GM18909 (cell line): Measurements from ENCODE around the gene NDRG4.

Experiments used
- ATAC-seq: cut with Tn5 transposase; IDR thresholded peaks from one replicate; pipeline ENCODE4 v1.9.1; 2021; ENCODE audit warnings: mild to moderate bottlenecking; ENCODE audit not compliant: unreplicated experiment, poor library complexity

Gene NDRG4, protein sequence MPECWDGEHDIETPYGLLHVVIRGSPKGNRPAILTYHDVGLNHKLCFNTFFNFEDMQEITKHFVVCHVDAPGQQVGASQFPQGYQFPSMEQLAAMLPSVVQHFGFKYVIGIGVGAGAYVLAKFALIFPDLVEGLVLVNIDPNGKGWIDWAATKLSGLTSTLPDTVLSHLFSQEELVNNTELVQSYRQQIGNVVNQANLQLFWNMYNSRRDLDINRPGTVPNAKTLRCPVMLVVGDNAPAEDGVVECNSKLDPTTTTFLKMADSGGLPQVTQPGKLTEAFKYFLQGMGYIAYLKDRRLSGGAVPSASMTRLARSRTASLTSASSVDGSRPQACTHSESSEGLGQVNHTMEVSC

DNA sequence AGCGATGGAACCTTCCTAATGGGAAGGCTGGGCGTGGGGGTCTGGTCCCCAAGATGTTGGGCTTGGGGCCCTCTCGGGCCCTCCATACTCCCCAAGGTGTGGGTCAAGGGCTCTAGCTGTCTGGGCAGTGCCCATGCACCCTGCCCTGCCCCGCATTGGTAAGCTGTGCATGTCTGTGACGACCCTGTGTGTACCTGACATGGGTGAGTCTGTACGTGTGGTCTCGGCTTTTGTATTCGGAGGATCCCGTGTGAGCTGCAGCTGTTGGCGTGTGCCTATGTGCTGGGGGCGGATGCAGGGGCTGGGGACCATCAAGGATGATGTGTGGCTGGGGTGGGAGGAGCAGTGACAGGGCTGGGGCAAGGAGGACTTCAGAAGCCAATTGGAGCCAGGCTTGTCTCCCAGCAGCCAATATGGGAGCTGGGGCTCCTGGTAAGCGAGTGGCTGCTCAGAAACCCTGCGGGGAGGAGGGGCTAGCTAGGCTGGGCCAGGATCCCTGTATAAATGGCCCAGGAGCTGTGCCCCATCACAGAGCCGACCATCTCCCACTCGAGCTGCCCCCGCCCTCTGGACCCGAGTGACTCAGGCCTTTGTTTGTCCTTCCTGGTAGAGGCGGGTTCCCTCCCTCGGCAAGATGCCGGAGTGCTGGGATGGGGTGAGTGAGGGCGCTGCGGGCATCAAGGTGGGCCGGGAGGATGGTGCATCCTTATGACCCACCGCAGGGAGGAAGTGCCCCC, at the start of gene NDRG4:
NDRG4 (plus strand) TSS at position 529 of the 737 bp plus-strand sequence; CDS start at position 635, 106 bp downstream.
- peak; percentile 57 for ATAC-seq

DNA sequence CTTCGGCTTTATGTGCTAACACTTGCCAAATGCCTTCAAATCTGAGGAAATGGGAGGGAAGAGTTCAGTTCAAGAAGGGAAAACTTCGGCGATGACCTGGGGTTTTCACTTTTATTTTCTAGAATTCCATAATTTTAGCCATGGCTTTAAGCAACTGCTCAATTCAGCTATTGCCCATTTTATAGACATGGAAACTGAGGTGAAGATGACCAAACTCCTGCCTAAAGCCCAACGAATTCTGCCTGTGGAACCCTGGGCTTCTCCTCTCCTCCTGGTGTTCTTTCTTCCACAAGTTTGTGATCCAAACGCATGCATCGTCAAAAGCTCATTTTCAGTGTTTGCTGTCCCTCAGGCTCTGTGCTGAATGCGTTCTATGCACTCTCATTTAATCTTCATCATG, 49.4 kb upstream of the NDRG4 start:
- ATAC-seq, result no peak

DNA sequence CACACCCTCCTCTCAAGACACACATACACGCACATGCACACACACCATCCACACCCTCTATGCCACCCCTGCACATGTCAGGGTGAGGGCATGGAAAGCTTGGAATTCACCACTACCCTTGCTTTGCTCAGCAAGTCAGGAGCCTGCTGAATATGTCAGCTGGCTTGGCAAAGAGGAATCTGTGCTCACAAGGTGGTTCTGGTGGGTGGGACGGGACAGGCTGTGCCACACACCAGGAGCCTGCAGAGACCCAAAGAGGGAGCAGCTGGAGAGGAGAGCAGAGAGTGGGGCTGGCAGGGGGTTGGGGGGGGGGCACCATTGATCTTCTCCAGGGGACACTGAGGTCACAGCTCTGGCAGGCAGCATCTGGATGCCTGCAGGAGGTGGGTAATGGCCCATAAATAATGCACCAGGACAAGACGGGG, 48.7 kb upstream of the NDRG4 start:
- no peak for ATAC-seq

DNA sequence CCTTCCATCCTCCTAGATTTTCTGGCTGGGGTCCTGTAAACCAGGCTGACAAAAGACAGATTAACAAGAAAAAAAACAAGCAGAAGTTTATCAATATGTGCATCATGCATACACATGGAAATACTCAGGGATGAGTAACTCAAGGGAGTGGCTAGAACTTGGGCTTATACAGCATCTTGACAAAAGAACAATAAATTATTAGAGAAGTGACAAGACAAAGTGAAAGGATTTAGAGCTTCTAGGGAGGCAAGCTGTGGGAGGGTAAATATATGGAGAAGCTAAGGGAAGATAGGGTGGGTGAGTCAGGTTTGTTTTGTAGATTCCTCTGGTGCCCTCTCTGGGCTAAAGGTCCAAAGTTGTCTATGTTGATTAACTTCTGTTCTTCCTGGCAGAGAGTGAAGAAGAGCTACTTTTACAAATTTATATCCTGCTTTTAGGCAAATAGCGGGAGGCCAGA, 48.0 kb upstream of the NDRG4 start:
- ATAC-seq, result no peak

DNA sequence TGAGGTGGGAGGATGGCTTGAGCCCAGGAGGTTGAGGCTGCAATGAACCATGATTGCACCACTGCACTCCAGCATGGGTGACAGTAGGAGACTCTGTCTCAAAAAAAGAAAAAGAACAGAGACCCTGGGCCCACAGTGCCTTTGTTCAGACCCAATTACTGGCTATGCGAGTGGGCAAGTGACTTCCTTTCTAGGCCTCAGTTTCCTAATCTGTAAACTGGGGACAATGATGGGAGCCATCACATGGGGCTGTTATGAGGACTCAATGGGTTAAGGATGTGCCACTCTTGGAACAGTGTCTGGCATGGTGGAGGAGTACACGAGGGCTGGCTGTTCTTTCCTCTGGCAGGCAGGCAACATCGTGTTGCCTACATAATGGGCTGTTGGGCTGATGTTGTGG, 47.3 kb upstream of the NDRG4 start:
- ATAC-seq, result no peak

DNA sequence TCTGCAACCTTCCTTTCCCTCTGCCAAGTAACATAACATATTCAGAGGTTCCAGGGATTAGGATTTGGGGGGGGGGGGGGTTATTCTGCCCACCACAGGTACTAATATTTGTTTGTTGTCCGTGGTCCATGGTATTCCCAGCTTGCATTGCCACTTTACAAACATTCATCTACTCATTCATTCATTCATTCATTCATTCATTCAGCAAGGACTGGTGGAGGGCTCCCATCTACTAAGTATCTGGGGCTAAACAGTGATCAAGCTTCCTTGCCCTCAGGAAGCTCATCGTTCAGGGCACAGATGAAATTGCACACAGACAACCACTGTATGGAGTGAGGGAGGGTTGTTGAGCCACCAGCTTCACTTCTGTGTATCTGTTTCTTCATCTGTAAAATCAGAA, 45.8 kb upstream of the NDRG4 start:
- ATAC-seq, result no peak

DNA sequence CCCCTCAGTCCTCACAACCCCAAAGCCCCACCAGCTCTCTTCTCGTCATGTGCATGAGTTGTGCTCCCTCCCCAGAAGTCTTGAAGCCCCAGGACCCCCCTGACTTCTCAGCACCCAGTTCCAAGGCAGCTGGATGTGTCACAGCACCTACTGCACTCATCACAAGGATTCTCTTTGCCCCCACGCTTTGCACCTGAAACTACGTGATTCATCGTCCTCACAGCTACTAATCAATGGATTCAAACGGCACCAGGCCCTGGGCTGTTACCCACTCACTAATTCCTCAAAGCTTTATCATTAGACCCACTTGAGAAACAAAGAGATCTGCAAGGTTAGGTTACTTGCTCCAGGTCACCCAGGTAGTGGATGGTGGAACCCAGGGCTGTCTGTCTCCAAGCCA, 45.1 kb upstream of the NDRG4 start:
- ATAC-seq, result no peak

DNA sequence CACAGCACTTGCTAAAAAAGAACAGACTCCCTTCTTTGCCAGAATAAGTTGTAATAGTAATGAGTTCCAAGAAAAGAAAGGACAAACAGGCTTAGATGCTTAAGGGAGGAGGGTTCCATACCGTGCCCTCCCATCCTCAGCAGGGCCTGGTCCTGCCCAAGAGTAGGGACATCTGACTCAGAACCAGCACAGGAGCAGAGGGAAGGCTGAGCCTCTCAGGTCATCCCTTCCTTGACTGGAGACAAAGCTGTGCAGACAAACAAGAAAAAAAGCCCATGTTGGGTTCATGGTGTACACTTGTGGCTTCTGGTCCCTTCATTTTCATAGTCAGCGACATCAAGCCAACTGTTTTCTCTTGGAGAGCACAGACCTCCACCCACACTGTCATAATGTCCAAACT, 44.2 kb upstream of the NDRG4 start:
- no peak for ATAC-seq

DNA sequence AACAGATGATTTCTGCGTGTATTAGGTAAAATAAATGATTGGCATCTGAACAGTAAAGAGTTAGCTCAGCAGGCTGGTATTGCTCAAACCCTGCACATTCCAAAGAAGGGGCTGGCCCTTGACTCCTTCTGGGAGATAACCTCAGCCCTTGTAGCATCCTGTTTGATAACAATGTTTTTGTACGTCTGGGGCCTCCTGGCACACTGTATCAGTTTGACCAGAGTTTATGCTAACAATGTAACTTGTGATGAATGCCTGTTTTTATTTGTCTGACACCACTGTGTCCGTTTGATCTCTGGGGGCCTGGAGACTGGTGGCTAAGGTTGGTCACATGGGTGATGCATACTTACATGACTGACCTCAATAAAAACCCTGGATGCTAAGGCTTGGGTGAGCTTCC, 43.8 kb upstream of the NDRG4 start:
- no peak for ATAC-seq

DNA sequence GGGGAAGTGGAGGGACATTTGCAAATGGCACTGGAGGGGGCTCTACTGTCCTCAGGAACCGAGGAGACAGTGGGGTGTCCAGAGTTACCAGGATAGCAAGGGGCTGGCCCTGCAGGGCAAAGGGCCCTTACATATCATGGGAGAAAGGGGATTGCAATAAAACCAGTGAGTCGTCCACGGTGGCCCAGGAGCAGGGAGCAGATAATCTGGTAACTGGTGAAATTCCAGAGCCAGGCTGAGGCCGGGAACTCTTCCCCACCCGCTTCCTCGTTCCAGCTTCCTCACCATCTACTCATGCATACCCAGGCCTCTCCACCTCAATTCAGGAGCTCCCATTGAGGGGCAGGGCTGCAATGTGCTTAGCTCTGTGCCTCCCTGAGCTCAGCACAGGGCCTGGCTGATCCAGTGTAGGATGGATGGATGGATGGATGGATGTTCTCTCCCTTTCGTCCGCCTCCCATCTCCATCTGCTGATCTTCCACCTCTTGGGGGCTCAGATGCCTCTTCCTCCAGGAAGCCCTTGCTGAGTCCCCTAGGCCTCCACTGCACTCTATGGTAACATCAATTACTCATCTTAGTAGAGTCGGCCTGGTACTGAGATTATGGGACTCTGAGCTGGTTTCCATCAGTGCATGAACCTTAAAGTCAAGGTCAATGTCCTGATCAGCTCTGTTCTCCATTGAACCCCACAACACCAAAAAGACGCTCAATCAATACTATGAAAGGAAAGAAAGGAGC, 41.2 kb upstream of the NDRG4 start:
- no peak for ATAC-seq

DNA sequence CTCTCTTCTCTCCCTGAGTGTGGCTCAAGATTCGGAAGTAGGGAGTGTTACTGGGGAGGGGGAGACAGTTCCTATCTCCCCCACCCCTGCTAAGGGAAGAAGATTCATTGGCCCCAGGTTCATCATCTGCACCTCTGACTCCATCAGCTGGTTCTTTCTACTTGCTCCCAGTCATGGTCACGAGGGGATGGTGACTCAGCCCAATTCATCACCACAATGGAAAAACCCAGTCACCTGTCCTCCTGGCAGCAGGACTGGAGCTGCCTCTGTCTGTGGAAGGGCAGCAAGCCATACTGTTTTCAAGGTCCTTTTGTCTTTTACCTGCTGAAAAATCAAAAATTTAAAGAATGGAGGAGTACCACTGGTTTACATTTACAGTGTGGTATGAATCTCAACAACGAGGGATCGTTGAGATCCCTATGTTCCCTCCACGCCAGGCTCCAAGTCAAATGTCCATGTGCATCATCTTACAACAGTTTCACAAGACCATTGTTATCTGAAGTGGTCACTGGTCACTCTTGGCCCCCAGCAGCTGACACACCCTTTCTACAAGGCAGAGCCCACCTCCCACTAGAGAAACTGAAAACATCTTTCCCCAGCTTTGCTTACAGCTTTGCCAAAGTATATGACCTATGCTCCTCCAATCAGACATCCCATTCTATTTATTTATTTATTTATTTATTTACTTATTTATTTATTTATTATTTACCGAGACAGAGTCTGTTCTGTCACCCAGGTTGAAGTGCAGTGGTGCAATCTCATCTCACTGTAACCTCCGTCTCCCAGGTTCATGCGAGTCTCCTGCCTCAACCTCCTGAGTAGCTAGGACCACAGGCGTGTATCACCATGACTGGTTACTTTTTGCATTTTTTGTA, 40.4 kb upstream of the NDRG4 start:
- ATAC-seq, result no peak

DNA sequence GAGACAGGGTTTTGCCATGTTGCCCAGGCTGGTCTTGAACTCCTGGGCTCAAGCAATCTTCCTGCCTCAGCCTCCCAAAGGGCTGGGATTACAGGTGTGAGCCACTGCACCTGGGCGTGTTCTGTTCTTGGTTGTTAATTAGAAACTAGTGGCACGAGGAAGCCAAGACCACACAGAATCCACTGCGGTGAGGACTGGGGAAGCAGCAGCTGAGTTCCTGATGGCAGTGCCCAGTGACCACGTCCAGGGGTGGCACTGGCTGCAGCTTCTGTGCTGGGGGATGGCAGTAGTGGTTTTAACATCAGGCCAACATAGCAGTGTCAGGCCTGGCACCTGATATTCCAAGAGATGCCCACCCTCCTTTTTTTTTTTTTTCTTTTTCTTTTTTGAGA, 39.7 kb upstream of the NDRG4 start:
- ATAC-seq, result no peak

DNA sequence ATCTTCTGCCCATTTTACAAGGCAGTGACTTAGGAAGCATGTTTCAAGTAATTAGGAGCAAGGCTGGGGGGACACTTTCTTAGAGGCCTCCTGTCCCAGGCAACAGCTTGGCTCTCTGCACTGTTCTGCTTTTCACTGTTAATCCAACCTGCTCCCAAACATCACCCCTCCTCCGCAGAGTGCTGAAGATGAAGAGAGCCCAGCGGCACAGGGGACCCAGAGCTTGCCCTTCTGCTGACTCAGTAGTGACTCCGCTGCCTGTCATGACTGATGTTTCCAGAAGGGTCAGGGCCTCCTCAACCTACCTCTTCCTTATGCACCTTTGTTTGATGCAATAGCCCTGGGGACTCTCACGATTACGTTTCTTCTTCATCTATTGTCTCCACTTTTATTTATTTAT, 38.9 kb upstream of the NDRG4 start:
- no peak for ATAC-seq

DNA sequence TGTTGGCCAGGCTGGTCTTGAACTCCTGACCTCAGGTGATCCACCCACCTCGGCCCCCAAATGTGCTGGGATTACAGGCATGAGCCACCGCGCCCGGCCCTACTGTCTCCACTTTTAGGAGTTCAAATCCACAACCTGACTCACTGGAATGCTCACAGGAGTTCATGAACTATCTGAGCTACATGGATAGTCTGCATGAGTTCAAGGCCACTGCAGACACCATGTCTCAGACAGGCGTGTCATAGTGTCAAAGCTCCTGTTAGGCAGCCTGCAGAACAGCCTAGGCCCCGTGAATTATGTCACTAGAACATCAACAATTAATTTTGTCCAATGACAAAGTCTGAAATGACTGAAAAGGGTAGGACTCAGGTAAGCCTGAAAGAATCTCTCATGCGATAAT, 38.3 kb upstream of the NDRG4 start:
- no peak for ATAC-seq

DNA sequence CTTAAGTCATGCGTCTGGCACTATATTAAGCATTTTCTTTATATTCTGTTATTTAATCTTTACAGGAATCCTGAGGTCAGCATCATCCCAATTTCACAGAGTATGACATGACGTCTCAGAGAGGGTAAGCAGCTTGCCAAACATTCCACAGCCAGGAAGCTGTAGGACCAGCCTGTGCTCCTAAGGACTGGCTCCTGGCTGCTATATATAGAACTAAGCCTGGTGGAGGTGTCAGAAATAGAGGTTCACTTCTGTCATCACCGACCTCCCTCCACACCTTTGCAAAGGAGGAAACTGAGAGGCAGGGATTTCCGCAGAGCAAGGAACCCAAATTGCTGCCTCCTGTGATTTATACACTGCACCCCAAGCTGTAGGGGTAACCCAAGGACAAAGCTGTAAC, 37.9 kb upstream of the NDRG4 start:
- ATAC-seq, result no peak

DNA sequence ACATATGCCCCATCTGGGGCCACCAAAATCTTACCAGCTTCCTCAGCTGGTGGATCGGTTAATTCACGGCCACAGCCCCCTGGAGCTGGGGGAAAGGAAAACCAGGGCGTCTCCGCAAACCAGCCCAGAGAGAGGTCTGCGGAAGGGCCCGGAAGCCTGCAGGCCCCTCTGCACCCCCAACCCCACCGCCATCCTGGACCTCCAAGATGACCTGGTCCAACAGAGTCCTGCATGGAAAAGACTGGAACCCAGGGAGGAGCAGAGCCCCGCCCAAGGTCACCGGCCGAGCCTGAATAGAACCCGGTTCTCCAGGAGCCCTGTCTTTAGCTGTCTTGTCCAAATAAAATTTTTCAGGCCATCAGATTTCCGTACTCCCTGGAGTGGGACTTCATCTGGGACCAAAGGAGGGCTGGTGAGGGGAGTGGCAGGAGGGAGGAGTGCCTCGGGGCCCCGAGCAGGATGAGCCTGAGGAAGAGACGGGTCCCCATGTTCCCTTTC, 37.4 kb upstream of the NDRG4 start:
- no peak for ATAC-seq

DNA sequence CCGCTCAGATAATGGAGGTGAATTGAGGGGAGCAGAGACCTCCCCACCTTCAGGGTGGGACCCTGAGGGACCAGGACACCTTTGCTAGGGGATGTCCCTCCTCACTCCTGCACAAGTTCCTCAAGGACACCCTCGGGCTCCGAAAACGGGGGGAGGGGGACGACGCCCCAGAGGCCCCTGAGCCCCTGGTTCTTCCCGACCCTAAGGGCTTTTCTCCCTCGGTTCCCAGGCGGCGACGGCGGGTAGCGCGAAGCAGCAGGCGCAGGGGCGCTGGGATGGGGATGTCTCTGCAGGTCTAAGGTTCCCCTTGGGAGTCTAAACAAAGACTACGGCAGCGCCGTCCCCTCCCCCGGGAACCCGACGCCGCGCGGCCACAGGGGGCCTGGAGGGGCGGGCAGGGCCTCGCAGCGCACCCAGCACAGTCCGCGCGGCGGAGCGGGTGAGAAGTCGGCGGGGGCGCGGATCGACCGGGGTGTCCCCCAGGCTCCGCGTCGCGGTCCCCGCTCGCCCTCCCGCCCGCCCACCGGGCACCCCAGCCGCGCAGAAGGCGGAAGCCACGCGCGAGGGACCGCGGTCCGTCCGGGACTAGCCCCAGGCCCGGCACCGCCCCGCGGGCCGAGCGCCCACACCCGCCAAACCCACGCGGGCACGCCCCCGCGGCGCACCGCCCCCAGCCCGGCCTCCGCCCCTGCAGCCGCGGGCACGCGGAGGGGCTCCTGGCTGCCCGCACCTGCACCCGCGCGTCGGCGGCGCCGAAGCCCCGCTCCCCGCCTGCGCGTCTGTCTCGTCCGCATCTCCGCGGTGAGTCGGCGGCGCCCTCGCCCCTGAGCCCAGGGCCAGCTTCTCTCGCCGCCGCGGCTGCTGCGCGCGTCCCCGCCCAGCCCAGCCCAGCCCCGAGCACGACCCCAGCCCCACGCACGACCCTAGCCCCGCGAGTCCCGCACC, 36.7 kb upstream of the NDRG4 start:
- no peak for ATAC-seq

DNA sequence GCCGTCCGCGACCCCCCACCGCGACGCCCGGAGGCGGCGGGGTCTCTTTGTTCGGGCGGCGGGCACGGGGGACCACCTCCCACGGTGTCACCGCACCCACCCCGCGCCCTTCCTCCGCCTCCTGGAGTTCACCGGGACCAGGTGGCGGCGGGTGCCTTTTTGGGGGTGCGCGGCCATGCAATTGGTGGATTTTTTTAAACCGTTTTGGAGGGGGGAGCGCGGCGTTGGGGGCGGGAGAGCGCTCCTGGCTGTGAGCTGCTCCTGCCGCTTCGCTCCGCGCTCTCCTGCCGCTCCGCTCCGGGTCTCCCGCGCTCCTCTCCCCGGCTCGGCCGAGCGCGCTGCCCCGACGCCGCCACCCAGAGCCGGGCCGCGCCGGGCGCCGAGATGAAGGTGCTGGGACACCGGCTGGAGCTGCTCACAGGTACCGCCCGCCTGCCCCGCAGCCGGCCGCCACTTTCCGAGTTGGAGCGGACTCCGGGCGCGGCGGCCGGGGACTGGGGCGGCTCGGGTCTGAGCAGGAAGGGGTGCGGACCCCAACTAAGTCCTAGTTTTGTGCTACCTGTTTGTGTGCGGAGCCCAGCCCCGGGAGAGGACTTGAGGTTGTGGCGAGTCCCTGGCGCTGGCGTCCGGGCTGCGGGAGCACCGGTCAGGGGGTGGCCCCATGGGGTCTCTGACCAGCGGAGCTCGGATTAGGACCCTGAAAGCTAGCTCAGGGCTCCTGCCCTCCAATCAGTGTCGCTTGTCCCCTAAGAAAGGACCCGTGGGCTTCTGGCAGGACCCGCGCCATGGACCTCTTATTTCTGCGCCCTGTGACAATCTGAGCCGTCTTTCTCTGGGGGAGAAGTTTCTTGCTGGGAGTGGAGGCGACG, 35.7 kb upstream of the NDRG4 start:
- no peak for ATAC-seq
